GM12892 (cell line): ENCODE measurements around the gene PDE1C.

Experiments used
- POLR2A ChIP-seq: IDR thresholded peaks from 2 replicates; pipeline ENCODE4 v1.6.1; 2011; ENCODE audit warnings: low read depth, low read length, control low read depth
- POLR2AphosphoS5 ChIP-seq: IDR thresholded peaks from 2 replicates; pipeline ENCODE4 v1.6.1; 2011; ENCODE audit warnings: low read depth, low read length, control low read depth
- TAF1 ChIP-seq: IDR thresholded peaks from 2 replicates; pipeline ENCODE4 v1.6.1; 2011; ENCODE audit warnings: low read depth, mild to moderate bottlenecking, control low read depth, low read length, borderline replicate concordance

GRCh38 chr7:31850601-31851000 lies 219.6 kb downstream of the PDE1C start:
- TF ChIP-seq TAF1 (no peak), POLR2A (no peak), POLR2AphosphoS5 (no peak)
